ENCODE measurements around the gene SLC40A1. TPM values are rescaled to one million over a fixed set of nuclear protein-coding genes. Genes with fewer than 3 reads are reported as not detected.

Gene SLC40A1
- total and polyA plus RNA-seq, 2 of the 13 experiments (the other 11 are each of a cell fraction or from before 2014, with no cell fraction given) = 10.6 to 24.9 TPM

- no peak for TF ChIP-seq ZNF503 (CRISPR knock-in tag; IDR thresholded peaks at IDR 0.05)
- 0 out of 2 replicates have a peak, but pooled peaks have one; percentile 18 for TF ChIP-seq ZMYM4 (CRISPR knock-in tag; IDR thresholded peaks at IDR 0.05)
- no peak for TF ChIP-seq GATAD1 (CRISPR knock-in tag; IDR thresholded peaks at IDR 0.05)
- TF ChIP-seq HDAC2 (CRISPR knock-in tag; IDR thresholded peaks at IDR 0.05) = peak; percentile 50
- no peak for TF ChIP-seq SMAD1 (CRISPR knock-in tag; IDR thresholded peaks at IDR 0.05; ENCODE audit: borderline replicate concordance, low read depth)
- peak; percentile 53; the same call in 1 of the 2 replicates for TF ChIP-seq ELF3 (CRISPR knock-in tag; IDR thresholded peaks at IDR 0.05)
- no peak for TF ChIP-seq ZNF20 (CRISPR knock-in tag; IDR thresholded peaks at IDR 0.05)
- no peak for TF ChIP-seq ZFP36L1 (CRISPR knock-in tag; IDR thresholded peaks at IDR 0.05)
- TF ChIP-seq ZNF691 (CRISPR knock-in tag; IDR thresholded peaks at IDR 0.05; ENCODE audit: borderline replicate concordance, low read depth) = no peak
- TF ChIP-seq IRX3 (CRISPR knock-in tag; IDR thresholded peaks at IDR 0.05; ENCODE audit: borderline replicate concordance, low read depth) = no peak
- no peak for TF ChIP-seq GRHL1 (CRISPR knock-in tag; conservative IDR thresholded peaks at IDR 0.05)
- TF ChIP-seq ZFP91 (CRISPR knock-in tag; IDR thresholded peaks at IDR 0.05; ENCODE audit: borderline replicate concordance) = no peak
- no peak for TF ChIP-seq SMAD3 (CRISPR knock-in tag; IDR thresholded peaks at IDR 0.05)
- TF ChIP-seq ZNF670 (CRISPR knock-in tag; IDR thresholded peaks at IDR 0.05; ENCODE audit: borderline replicate concordance) = no peak
- no peak for TF ChIP-seq CENPX (CRISPR knock-in tag; IDR thresholded peaks at IDR 0.05)
- 0 out of 2 replicates have a peak, but pooled peaks have one; percentile 33 for TF ChIP-seq ZNF614 (CRISPR knock-in tag; IDR thresholded peaks at IDR 0.05; ENCODE audit: borderline replicate concordance)
- no peak for TF ChIP-seq SRF (IDR thresholded peaks at IDR 0.05; ENCODE audit: low read depth, low read length)
- TF ChIP-seq ZNF747 (CRISPR knock-in tag; IDR thresholded peaks at IDR 0.05; ENCODE audit: borderline replicate concordance) = no peak
- no peak for TF ChIP-seq ZNF780A (CRISPR knock-in tag; IDR thresholded peaks at IDR 0.05)
- TF ChIP-seq XRCC5 (optimal IDR thresholded peaks at IDR 0.05; ENCODE audit: low read length) = no peak
- no peak; the same call in 1 of the 2 replicates for TF ChIP-seq RXRA (CRISPR knock-in tag; IDR thresholded peaks at IDR 0.05)
- TF ChIP-seq ATF1 (CRISPR knock-in tag; IDR thresholded peaks at IDR 0.05) = peak; percentile 54; the same call in 1 of the 2 replicates
- 0 out of 2 replicates have a peak, but pooled peaks have one; percentile 29 for TF ChIP-seq TARDBP (CRISPR knock-in tag; IDR thresholded peaks at IDR 0.05)
- TF ChIP-seq HIVEP1 (CRISPR knock-in tag; IDR thresholded peaks at IDR 0.05) = no peak
- 0 out of 2 replicates have a peak, but pooled peaks have one; percentile 59 for TF ChIP-seq ZNF12 (CRISPR knock-in tag; IDR thresholded peaks at IDR 0.05)
- no peak for TF ChIP-seq TBX2 (CRISPR knock-in tag; IDR thresholded peaks at IDR 0.05; ENCODE audit: borderline replicate concordance)
Measured at GRCh38 chr2:189613077-189613636, 32.6 kb upstream of the SLC40A1 start (continued).
